ENCODE results near the gene RBM47.
"Not testable (repeated sequence)": the region's sequence is repeated elsewhere in the genome, so short reads cannot be mapped to it uniquely, and the experiment has no call there.

RBM47 gene

DNA sequence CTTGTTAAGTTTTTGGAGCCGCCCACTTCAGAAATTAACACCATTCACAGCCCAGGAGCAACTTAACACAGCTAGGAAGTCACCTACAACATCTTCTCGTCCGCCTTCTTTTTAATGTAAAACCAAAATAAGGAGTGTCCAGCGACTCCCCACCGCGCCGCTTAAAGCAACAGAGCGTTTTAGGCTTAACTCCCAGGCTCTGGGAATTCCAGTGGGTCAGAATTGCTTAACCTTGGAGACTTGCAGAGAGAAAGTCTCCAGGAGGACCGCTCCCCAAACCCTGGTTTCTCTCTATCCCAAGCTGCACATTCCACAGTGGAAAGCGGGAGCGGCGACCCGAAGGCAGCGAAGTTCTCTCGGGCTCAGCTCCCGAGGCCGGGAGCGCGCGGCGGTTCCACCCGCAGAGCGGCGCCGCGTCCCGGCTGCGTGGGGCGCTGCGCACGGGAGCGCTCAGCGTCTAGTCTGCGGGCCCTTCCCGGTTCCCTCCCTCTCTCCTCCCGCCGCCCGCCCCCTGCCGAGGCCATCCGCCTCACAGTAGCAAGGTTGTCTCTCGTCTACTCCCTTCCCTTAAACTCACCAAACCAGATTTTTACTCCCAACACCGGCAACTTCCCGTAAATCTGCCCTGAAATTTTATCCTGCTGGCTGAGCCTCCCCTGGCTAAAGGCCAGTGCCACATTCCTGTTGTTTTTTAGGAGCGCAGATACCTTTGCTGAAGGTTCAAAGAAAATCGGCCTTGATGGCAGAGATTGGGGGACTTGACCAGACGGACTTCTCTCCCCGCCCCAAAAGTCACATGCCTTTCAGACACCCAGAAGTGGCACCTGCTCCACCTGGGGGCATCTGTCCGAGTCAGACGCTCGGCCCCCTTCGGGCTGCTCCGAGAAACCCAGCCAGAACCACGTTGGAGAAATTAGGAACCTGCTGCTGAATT is at the start of gene RBM47:
Gene RBM47 (minus strand): TSS at position 464 of the 934 bp plus-strand sequence. CDS start 190,971 bp downstream, outside the sequence.
- DNase-seq, result peak; percentile 69

DNA sequence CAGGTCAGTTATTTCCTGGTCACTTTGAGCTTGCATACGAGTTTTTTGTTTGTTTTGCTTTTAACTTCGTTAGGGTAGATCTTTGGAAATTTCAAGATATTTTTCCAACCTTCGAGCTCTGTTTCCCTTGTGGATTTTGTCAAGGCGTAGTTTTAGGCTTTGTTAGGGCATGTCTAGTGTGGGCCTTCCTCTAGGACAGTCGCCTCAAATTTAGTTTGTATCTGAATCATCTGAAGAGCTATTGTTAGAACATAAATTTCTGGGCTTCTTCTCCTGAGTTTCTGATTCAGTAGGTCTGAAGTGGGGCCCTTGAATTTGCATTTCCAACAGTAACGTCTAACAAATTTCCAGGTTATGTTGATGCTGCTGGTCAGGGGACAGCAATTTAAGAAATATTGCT is 48.8 kb upstream of the RBM47 start:
- DNase-seq, result no peak

DNA sequence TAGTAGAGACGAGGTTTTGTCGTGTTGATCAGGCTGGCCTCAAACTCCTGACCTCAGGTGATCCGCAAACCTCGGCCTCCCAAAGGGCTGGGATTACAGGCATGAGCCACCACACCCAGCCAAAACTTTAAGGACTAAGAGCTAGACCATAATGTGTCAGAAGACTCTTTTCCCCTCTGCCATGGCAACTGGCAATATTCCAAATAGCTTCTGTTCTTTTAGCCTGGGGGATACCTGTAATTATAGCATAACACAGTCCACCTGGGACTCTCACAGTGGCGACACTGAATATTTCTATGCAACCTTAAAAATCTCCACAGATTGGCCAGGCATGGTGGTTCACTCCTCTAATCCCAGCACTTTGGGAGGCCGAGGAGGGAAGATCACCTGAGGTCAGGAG is 45.5 kb upstream of the RBM47 start:
- no peak for DNase-seq

DNA sequence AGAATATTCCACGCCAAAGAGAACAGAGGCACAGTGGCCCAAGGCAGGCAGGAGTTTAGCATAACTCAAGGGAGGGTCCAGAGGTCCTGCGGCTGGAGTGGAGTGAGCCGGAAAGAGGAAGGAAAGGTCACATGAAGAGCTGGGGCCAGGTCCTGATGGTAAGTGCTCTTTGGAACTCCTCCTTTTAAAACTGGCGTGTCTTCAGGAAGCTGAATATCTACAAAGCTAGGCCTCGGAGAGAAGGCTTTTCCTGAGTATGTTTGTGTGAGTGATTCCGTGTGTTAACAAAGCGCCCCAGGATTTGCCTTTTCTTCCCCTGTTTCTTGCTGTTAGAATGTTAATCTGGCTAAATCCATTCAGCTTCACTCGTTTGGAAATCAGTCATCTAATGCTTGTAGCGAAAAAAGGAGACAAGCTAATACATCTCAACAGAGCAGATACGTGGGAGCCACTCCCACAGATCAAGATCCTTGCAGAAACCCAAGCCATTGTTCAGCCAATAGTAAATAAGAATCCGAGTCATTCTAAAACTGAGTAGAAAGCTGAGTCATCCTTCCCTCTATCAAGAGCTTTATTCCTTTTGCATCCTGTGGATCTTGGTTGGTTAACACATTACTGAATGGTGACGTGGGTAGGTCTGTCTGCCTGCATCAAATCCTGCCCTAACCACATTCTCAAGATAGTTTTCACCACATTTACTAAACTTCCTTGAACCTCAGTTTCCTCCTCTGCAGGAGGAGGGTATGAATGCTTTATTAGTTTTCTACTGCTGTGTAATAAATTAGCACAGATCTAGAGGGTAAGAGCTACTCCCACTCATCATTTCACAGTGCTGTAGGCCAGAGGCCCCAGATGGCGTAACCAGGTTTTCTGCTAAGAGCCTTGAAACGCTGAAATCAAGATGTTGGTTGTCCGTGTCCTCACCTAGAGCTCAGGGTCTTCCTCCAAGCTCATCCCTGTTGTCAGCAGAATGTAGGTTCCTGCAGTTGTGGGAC is 43.2 kb upstream of the RBM47 start:
- DNase-seq, result no peak

DNA sequence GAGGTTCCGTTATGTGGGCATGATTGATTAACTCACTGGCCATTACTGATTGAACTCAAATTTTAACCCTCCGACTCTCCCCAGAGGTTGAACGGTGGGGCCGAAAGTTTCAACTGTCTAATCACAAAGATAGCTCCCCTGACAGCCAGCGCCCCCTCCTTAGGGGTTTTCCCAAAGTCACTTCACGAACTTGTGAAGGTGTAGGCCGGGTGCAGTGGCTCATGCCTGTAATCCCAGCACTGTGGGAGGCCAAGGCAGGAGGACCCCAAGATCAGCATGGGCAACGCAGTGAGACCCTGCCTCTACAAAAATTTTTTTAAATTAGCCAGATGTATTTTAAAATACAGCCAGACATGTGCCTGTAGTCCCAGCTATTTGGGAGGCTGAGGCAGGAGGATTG is 39.8 kb upstream of the RBM47 start:
- no peak for DNase-seq

DNA sequence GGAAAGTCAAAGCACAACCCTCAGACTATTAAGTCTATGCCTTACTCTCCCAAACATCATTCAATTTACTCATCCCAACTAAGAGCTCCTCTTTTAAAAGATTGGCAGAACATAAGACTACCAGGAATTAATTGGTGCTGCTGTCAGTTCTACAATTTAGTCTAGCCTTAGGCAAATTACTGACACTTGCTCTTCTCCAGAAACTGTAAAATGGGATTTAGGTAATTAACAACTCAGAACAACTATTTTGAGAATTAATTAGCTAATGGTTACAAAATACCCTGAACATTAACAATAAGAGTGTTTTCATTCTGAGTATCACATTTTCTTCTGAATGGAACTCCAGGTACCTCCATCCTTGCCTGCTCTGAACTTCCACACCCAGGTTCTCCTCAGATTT is 36.2 kb upstream of the RBM47 start:
- DNase-seq, result no peak

DNA sequence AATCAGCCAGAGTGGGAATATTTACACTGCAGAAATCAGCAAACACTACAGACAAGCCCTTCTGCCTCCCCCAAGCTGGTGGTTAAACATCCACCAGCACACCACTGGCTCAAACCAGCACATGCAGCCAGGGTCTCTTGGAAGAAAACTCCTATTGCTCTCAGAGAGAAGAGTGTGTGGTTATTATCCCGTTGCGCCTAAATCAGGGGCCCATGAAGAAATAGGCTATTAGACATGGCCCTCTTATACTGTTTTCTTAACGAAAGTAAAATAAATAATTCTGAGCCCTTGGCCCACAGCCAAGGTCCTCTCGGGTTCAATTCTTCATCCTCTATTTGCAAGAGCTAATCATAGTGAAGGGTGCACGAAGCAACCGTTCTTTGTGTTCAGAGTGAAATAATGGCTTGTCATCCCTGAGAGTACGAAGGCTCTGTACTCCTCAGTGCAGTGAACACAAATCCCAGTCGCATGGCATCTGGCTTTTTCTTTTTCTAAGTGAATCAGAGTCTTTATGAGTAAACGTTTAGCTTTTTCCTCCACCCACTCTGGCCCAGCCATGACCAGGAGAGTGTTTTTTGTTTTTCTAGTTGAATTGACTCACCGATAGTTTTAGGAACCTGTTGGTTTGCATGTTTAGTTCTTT is 33.4 kb upstream of the RBM47 start:
- peak; percentile 98 for DNase-seq

DNA sequence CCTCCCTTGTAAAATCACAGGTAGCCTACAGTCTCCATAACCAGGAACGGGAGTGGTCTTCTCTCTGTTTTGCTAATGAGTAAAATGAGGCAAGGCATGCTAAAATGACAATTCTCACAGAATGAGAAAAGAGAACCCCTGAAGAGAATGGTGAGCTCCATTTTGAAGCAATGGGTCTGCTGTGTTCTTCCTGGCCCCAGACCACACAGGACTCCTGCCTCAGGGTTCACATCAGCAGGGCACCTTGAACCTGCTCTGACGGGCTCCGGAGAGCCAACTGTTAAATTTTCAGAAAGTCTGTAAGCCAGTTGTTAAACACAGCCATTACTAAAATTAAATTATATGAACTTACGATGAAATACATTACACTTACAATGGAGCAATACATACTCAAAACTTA is 32.1 kb upstream of the RBM47 start:
- DNase-seq, result no peak

DNA sequence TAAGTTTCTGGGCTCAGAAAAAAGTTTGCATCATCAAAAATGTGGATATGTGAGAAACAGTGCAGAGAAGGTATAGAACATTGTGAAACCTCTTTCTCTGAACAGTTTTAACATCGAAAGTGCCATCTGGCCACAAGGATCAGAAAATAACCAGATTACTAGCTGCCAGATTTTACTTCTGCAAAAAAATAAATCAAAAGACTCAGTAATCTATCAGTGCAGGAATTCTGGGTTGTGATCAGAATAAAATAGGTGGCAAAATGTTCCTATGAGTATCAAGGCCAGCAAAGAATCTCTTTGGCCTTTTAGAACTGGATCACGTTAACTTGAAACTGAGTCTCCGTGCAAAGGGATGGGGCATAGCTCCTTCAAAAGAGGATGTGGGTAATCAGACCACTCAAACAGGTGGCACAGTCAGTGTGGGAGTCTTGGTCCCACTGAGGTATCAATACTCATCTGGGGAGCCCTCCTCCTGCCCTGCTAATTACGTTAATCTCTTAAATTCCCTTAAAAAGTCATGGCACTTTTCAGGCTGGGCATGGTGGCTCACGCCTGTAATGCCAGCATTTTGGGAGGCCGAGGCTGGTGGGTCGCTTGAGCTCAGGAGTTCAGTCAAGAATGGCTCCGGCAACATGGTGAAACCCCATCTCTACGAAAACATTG is 26.7 kb upstream of the RBM47 start:
- no peak for DNase-seq

DNA sequence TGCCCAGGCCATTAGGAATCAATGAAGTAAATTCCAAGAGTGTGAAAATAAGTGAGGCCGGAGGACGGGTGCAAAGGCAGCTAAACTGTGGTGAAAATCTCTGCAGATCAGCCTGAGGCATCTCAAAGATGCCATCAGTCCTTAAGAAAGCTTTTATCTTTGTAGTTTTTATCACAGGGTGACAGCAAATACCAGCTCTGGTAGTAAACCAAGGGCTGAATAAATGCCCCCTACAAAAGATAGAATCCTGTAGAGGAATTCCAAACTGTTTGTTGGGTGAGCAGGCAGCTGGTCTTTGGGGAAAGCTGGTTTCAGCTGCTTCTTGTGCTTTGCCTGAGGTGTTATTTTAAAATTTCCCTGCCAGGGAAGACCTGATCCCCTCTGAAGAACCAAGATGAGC is 21.6 kb upstream of the RBM47 start:
- DNase-seq, result no peak

DNA sequence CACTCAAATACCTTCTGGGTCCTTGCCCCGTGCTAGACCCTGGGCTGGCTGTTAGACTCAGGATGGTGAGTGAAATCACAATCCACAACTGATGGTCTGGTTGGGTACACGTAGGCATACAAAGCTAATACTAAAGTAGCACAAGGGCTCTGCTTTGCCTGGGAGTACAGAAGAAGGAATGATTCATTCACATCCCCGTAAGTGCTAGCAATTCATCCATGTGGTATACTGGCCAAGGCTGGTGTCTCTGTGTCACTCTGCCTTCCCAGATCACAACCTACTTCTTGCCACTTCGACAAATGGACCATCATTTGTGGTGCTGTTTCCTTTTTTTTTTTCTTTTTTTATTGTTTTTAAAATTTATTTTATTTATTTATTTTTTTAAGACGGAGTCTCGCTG is 19.7 kb upstream of the RBM47 start:
- DNase-seq, result no peak

DNA sequence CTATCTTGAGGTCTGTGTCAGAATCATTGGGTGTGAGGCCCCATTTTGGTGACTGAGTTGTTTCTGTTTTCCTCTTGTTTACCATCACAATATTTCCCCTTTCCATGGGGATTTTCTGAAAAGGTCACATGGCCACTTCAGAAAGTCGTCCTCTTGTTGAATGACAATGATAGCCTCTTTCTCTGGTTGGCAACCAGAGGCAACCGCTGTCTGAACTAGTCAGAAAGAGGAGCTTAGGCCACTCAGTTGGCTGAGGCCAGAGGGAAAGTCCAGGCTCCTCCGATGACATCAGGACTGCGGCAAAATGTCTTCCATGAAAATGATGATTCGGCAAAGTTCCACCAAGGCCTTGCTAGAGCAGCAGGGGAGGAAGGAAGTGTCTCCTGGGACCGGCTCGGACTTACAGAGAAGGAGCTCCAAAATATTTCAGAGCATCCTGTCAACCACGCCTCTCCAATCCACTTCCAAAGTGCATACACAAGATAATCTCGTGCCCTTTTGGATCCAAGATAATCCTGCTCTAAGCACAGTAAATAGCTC is 19.1 kb upstream of the RBM47 start:
- no peak for DNase-seq

DNA sequence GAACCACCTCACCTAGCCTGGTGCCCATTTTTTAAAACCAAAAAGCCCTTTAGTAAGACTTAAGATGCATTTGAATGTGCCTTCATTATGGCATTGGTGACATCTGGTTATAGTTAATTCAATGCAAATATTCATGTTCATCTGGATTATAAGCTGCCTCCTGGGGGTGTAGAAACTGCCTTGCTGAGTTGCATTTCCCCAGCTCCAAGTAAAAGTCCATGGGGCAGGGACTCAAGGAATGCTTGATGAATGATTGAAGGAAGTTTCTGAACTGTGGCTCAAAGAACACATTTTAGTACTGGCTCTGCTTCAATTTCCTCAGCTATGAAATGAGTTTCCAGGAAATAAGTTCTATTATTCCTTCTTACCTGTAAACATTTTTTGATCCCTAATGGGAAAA is 18.5 kb upstream of the RBM47 start:
- no peak for DNase-seq

DNA sequence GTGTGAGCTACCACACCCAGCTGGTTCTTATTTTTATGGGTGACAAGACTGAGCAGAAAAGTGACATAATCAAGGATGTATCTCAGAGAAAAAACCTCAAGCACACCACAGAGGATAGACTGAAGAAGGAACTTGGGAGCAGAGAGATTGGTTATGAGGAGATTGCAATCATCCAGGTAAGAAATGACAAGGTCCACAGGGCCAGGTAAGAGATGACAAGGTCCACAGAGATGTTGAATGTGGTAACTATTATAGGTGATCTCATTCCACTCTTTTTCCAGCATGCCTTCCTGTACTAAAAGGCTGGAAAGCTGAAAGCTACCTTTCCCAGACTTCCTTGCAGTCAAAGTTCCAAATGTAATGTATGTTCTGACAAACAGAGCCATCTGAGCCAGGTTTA is 15.9 kb upstream of the RBM47 start:
- no peak for DNase-seq

DNA sequence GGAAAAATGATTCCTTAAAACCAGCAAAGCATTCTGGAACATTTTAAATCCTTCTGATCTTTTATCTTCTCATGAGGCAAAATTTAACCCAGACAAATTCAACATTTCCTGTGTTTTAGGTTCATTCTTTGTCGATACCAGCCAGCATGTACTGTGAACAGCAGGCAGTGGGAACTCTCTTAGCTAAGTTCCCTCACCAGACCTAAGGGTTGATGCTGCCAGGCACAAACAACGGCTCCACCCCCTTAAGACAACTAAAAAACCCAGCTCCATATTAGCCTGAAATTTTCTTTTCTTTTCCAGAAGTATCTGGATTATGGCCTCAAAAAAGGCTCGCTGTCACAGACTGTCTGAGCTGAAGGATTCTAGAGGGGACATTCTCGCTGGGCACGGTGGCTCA is 2.4 kb upstream of the RBM47 start:
- no peak for DNase-seq

DNA sequence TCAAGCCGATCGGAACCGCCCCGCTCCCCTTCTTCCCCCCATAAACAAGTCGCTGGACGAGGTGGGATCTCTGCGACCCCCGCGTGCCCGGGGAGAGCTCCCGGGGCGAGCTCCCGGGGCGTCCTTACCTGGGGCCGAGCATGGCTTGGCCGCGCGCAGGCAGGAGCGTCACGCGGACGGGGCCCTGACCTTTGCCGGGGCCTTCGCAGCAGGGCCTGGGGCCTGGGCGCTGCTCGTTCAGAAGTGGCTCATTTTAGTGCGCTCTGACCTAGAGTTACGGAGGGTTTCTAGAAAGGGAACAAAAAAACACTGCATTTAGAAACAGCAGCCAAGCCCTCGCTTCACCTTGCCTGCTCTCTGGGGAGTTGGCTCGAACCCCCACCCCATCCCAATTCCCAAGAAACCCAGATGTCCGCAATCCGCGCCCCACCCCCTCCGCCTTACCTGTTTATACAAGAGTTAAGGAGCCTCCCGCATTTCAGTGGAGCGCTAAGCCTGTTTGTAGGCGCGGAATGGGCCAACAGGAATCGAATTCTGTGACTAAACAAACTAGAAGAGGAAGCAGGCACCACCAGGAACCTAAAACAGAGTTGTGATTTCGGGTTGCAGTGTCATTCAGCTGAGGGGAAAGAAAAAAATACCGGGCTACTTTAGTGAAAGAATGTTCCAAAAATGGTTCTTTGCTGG is 814 bp upstream of the RBM47 start:
- no peak for DNase-seq

DNA sequence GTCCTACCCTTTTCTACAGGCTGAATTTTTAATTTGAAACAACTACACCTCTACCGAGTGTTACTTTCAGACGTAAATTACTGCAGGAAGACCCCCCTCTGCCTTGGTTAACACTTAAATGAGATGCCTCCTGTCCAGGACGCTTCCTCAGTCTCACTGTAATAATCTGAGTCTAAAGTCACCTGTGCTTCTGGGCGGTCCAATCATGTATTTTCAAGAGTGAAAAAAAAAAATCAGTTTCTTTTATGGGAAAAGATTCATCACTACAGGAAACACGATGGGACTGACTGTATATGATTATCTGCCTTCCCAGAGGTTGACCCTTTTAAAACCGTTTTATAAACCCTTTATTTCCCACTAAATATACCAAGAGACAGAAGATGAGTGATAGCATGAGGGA is 776 bp downstream of the RBM47 start:
- DNase-seq, result no peak

DNA sequence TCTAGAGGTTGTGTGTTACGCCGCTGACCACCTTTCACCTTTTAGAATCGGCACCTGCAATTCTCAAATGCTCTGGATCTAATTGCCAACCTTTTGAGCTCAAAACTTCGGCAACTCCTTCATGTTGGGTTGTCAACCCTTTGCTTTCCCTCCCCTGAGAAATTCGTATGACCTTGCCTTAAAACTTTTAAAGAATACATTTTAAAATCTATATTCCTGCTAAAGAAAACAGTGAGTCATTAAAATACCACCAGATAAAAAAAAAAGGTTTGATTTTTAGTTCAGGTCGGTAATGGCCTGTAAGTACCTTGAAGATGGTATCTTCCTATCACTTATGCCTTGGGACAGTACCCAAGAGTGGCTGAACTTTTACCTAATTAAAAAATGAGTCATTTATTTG is 1.3 kb downstream of the RBM47 start:
- not testable (repeated sequence) for DNase-seq

DNA sequence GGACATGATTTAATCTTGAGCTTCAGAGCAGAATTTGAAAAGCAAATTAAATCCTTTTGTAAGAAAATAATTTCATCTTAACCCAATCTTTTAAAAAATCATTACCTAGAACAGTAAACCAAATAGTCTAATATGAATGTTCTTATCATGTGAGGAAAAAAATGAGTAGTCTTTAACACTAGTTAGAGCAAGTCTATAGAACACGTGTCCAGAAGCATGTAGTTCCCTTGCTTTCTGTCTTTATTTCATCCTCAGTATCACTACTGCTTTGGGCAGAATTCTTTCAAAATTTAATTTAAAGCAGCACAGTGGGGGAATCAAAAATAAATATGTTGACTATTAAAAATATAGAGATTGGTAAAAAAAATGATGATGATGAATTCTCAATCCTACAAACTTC is 2.1 kb downstream of the RBM47 start:
- no peak for DNase-seq

DNA sequence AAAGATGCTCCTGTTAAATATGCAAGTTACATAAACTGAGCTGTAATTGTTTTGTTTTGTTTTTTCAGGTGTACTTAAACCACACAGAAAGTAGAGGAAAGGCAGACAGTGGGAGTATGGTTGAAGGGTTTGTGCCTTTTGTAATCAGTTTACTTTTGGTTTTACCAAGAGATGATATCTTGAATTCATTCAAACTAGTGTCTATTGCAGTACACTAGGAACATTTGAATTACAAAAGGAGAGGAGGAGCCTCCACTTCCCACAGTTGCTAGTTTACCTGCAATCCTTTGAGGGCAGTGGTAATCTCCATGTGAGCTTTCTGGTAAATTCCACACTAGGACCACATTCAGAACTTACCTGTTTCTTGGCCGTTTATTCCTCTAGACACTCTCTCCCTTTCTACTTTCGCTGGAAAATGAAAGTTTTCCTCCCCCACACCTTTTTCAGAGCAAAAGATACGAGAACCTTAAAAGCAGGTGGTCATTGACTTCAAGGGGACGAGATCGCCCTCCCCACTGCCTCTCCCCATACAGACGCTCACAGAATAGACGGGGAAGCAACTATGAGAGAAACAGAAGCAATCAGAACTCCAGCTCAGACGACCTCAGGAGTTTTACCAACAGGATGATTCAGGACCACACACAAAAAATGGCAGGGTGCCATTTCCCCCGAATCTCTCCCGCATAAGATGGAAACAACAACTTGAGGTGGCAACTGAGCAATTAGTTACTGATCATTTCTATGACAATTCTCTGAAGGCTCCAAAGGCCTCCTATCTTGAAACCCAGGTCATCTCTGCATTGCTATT is 3.3 kb downstream of the RBM47 start:
- no peak for DNase-seq

DNA sequence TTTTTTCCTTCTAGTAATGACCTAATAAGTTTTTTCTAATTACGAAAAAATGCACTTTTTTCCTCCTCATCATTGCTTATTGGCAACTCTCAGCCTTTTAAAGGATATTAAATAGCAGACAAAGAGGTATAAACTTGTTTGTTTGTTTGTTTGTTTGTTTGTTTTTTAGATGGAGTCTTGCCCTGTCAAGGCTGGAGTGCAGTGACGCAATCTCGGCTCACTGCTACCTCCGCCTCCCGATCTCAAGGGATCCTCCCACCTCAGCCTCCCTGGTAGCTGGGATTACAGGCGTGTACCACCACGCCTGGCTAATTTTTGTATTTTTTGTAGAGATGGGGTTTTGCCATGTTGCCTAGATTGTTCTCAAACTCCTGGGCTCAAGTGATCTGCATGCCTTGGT is 6.0 kb downstream of the RBM47 start:
- DNase-seq, result no peak
